Adrenal gland (tissue), 5 donors: Measurements from ENCODE around the gene CFAP299.

ENCODE experiments used
- CTCF ChIP-seq, 6 experiments: fragments of 450-650 bp in 4 of 6; fragments of 200-600 bp in 2 of 6; sonication (generic) in 1 of 6; IDR thresholded peaks; 1 replicate in 5 of 6; 2 replicates in 1 of 6; pipeline versions ENCODE4 v1.5.1 to v1.8.0; 2016 to 2021; ENCODE audit warnings: antibody characterized with exemption in 6 of 6, mild to moderate bottlenecking in 2 of 6, moderate library complexity in 1 of 6
- POLR2A ChIP-seq, 2 donors: fragments of 450-650 bp; IDR thresholded peaks; one replicate each; pipeline ENCODE4 v1.6.1; 2017; ENCODE audit warnings: antibody characterized with exemption in 2 of 2, mild to moderate bottlenecking in 2 of 2, moderate library complexity in 1 of 2
- donor health status: DM: no; HTN: no; CAD: no.

GRCh38 chr4:80852061-80852460 lies 516.5 kb downstream of the CFAP299 start:
- no peak for TF ChIP-seq CTCF (IDR thresholded peaks at IDR 0.05)
- TF ChIP-seq POLR2A (IDR thresholded peaks at IDR 0.05), result no peak
